Activated CD4-positive, alpha-beta T cell treated with anti-CD3 and anti-CD28 coated beads for 36 hours (primary cell): ENCODE data around the gene MSI2. TPM values are rescaled to one million over a fixed set of nuclear protein-coding genes. Genes with fewer than 3 reads are reported as not detected.

Experiments
- ATAC-seq: fragments of 200-7000 bp; cut with Tn5 transposase; one replicate; pipeline ENCODE4 v1.10.0; 2021; ENCODE audit warnings: mild to moderate bottlenecking, moderate library complexity
- CTCF ChIA-PET: fragments of 350-600 bp; sonication (Branson Sonifier 250); formaldehyde crosslinking; loops from one replicate; lab custom pipeline; 2021; ENCODE audit warnings: antibody characterized with exemption; lab: Charles Lee
- POLR2A ChIA-PET: fragments of 350-600 bp; sonication (Branson Sonifier 250); formaldehyde crosslinking; loops from one replicate; lab custom pipeline; 2021; ENCODE audit warnings: antibody characterized with exemption, inconsistent platforms; lab: Charles Lee
- DNase-seq: peaks from one replicate; pipeline ENCODE4 v3.0.0-alpha.2; 2020
- H3K27ac Mint-ChIP-seq: one replicate; pipeline ENCODE4 v1.8.0; 2021; ENCODE audit warnings: mixed read lengths
- H3K27me3 Mint-ChIP-seq: one replicate; pipeline ENCODE4 v1.8.0; 2021; ENCODE audit warnings: mixed read lengths
- H3K36me3 Mint-ChIP-seq: one replicate; pipeline ENCODE4 v1.8.0; 2021; ENCODE audit warnings: low read depth, mixed read lengths
- H3K4me1 Mint-ChIP-seq: one replicate; pipeline ENCODE4 v1.8.0; 2021; ENCODE audit warnings: mixed read lengths
- H3K4me3 Mint-ChIP-seq: one replicate; pipeline ENCODE4 v1.8.0; 2021; ENCODE audit warnings: mild to moderate bottlenecking, moderate library complexity, mixed read lengths
- H3K9me3 Mint-ChIP-seq: one replicate; pipeline ENCODE4 v1.8.0; 2021; ENCODE audit warnings: low read depth, mixed read lengths
- intact Hi-C, 2 experiments: fragments of 100-400 bp; cut with DNase I in 1 of 2; cut with micrococcal nuclease in 1 of 2; formaldehyde crosslinking; loops; one replicate each; pipeline versions ENCODE4 v1.14.2 to v1.15.1; 2022 to 2024; cut with DNase I, micrococcal nuclease
- total RNA-seq, 2 experiments: library from RNA; stranded (reverse); gene quantifications; one replicate each; pipeline ENCODE4 v1.2.3, GENCODE V29; 2021

The MSI2 gene
- total RNA-seq, 2 experiments from 2014 or later = 55.3 to 57.2 TPM

GRCh38 chr17:57302690-57303465 lies 46.6 kb downstream of the MSI2 start:
- DNase-seq (no peak), ATAC-seq (no peak)
- Mint-ChIP-seq H3K27me3 (no peaks in the 10 kb centered on the region), H3K4me3 (no peak overlapping the region), H3K9me3 (peaks cover 8% of the 10 kb centered on the region), H3K4me1 (peaks cover 17% of the 10 kb centered on the region), H3K27ac (peak overlapping the region; percentile 34), H3K36me3 (peaks cover 32% of the 10 kb centered on the region)
- CTCF ChIA-PET = interaction anchor here (0.6 kb wide), 1 partner anchor 218 kb away, joined by 3 read pairs; no protein-coding TSS in a partner anchor
- POLR2A ChIA-PET = no interaction called here
- intact Hi-C loops = no loop called here

- H3K9me3 Mint-ChIP-seq = peaks cover 3% of the 10 kb centered on the region
- intact Hi-C loops = no loop called here
- H3K27me3 Mint-ChIP-seq = no peaks in the 10 kb centered on the region
- H3K27ac Mint-ChIP-seq = no peak overlapping the region
- H3K4me3 Mint-ChIP-seq = no peak overlapping the region
- peaks cover 30% of the 10 kb centered on the region for H3K4me1 Mint-ChIP-seq
- ChIA-PET CTCF (no interaction called here), POLR2A (no interaction called here)
- ATAC-seq (no peak), DNase-seq (no peak)
- H3K36me3 Mint-ChIP-seq = peaks cover 20% of the 10 kb centered on the region
These were observed 48.9 kb downstream of the MSI2 start for GRCh38 chr17:57305144-57305728.

GRCh38 chr17:57305908-57306504 lies 49.7 kb downstream of the MSI2 start:
- peaks cover 13% of the 10 kb centered on the region for H3K36me3 Mint-ChIP-seq
- H3K27me3 Mint-ChIP-seq = no peaks in the 10 kb centered on the region
- POLR2A ChIA-PET = no interaction called here
- no peak overlapping the region for H3K4me3 Mint-ChIP-seq
- no peaks in the 10 kb centered on the region for H3K9me3 Mint-ChIP-seq
- ATAC-seq (no peak), DNase-seq (no peak)
- CTCF ChIA-PET = no interaction called here
- peaks cover 25% of the 10 kb centered on the region for H3K4me1 Mint-ChIP-seq
- intact Hi-C loops = no loop called here
- H3K27ac Mint-ChIP-seq = no peak overlapping the region

GRCh38 chr17:57308543-57309186 lies 52.3 kb downstream of the MSI2 start:
- Mint-ChIP-seq H3K4me1 (peaks cover 16% of the 10 kb centered on the region), H3K4me3 (no peak overlapping the region), H3K36me3 (peaks cover 15% of the 10 kb centered on the region), H3K27ac (no peak overlapping the region), H3K9me3 (no peaks in the 10 kb centered on the region), H3K27me3 (no peaks in the 10 kb centered on the region)
- no peak for ATAC-seq
- no peak for DNase-seq
- ChIA-PET POLR2A (no interaction called here), CTCF (interaction anchor here (0.6 to 1.0 kb wide), 2 partner anchors 66 to 278 kb away, joined by 3 read pairs; no protein-coding TSS in a partner anchor)
- intact Hi-C loops = no loop called here

- ChIA-PET POLR2A (no interaction called here), CTCF (interaction anchor here (1.0 kb wide), 1 partner anchor 66 kb away, joined by 3 read pairs; no protein-coding TSS in a partner anchor)
- intact Hi-C loops = no loop called here
- DNase-seq (no peak), ATAC-seq (no peak)
- Mint-ChIP-seq H3K27me3 (no peaks in the 10 kb centered on the region), H3K36me3 (peaks cover 19% of the 10 kb centered on the region), H3K9me3 (no peaks in the 10 kb centered on the region), H3K4me3 (no peak overlapping the region), H3K27ac (no peak overlapping the region), H3K4me1 (peaks cover 16% of the 10 kb centered on the region)
These were observed 53.2 kb downstream of the MSI2 start for GRCh38 chr17:57309479-57309878.

GRCh38 chr17:57311281-57312216 lies 55.2 kb downstream of the MSI2 start:
- ATAC-seq = no peak
- no peak for DNase-seq
- H3K36me3 Mint-ChIP-seq = peaks cover 19% of the 10 kb centered on the region
- intact Hi-C loops = no loop called here
- H3K4me1 Mint-ChIP-seq = peaks cover 13% of the 10 kb centered on the region
- no peaks in the 10 kb centered on the region for H3K9me3 Mint-ChIP-seq
- no peaks in the 10 kb centered on the region for H3K27me3 Mint-ChIP-seq
- ChIA-PET CTCF (interaction anchor here (0.6 to 1.4 kb wide), 3 partner anchors 10 to 798 kb away, joined by 3 read pairs; no protein-coding TSS in a partner anchor), POLR2A (no interaction called here)
- H3K27ac Mint-ChIP-seq = no peak overlapping the region
- H3K4me3 Mint-ChIP-seq = no peak overlapping the region

GRCh38 chr17:57312242-57312641 lies 55.9 kb downstream of the MSI2 start:
- H3K27me3 Mint-ChIP-seq = no peaks in the 10 kb centered on the region
- no peak overlapping the region for H3K4me3 Mint-ChIP-seq
- ChIA-PET POLR2A (no interaction called here), CTCF (no interaction called here)
- no peak for DNase-seq
- H3K4me1 Mint-ChIP-seq = peaks cover 13% of the 10 kb centered on the region
- ATAC-seq = no peak
- H3K27ac Mint-ChIP-seq = no peak overlapping the region
- no peaks in the 10 kb centered on the region for H3K9me3 Mint-ChIP-seq
- intact Hi-C loops = no loop called here
- peaks cover 19% of the 10 kb centered on the region for H3K36me3 Mint-ChIP-seq

GRCh38 chr17:57313097-57313835 lies 56.9 kb downstream of the MSI2 start:
- Mint-ChIP-seq H3K9me3 (no peaks in the 10 kb centered on the region), H3K4me1 (peaks cover 13% of the 10 kb centered on the region), H3K36me3 (peaks cover 17% of the 10 kb centered on the region), H3K27me3 (no peaks in the 10 kb centered on the region), H3K4me3 (no peak overlapping the region), H3K27ac (no peak overlapping the region)
- ATAC-seq (no peak), DNase-seq (no peak)
- ChIA-PET POLR2A (no interaction called here), CTCF (no interaction called here)
- intact Hi-C loops = no loop called here

- Mint-ChIP-seq H3K9me3 (no peaks in the 10 kb centered on the region), H3K27ac (no peak overlapping the region), H3K4me1 (no peaks in the 10 kb centered on the region), H3K36me3 (peaks cover 13% of the 10 kb centered on the region), H3K4me3 (no peak overlapping the region), H3K27me3 (no peaks in the 10 kb centered on the region)
- intact Hi-C loops = no loop called here
- DNase-seq (no peak), ATAC-seq (no peak)
- ChIA-PET CTCF (interaction anchor here (0.6 kb wide), 1 partner anchor 15 kb away, joined by 5 read pairs; no protein-coding TSS in a partner anchor), POLR2A (interaction anchor here (0.6 kb wide), 1 partner anchor 59 kb away, joined by 3 read pairs; the partner anchor contains the start of gene MSI2)
These were observed 59.0 kb downstream of the MSI2 start for GRCh38 chr17:57315061-57316015.
